GM19463 (cell line): ENCODE data around the gene TBC1D16.
"Not testable (repeated sequence)": the region's sequence is repeated elsewhere in the genome, so short reads cannot be mapped to it uniquely, and the experiment has no call there.

Experiments
- ATAC-seq: cut with Tn5 transposase; IDR thresholded peaks from one replicate; pipeline ENCODE4 v1.9.1; 2021; ENCODE audit warnings: mild to moderate bottlenecking, moderate library complexity; ENCODE audit not compliant: unreplicated experiment

TBC1D16 gene

GRCh38 chr17:79975498-79976134 is 60.1 kb downstream of the TBC1D16 start:
- ATAC-seq, result no peak

- no peak for ATAC-seq
These were observed 60.8 kb downstream of the TBC1D16 start for GRCh38 chr17:79974566-79975497.

GRCh38 chr17:79971651-79972050 is 64.0 kb downstream of the TBC1D16 start:
- ATAC-seq, result no peak

GRCh38 chr17:79970576-79971068 is 65.0 kb downstream of the TBC1D16 start:
- no peak for ATAC-seq

GRCh38 chr17:79969906-79970305 is 65.8 kb downstream of the TBC1D16 start:
- ATAC-seq, result no peak

GRCh38 chr17:79968116-79968515 is 67.6 kb downstream of the TBC1D16 start:
- ATAC-seq, result no peak

- ATAC-seq, result no peak
These were observed 69.0 kb downstream of the TBC1D16 start for GRCh38 chr17:79966681-79967080.

GRCh38 chr17:79965806-79966205 is 69.9 kb downstream of the TBC1D16 start:
- ATAC-seq, result no peak

GRCh38 chr17:79962467-79962866 is 73.2 kb downstream of the TBC1D16 start:
- not testable (repeated sequence) for ATAC-seq

GRCh38 chr17:79961567-79961966 is 74.1 kb downstream of the TBC1D16 start:
- not testable (repeated sequence) for ATAC-seq

GRCh38 chr17:79960788-79961522 is 74.7 kb downstream of the TBC1D16 start:
- no peak for ATAC-seq

- ATAC-seq, result no peak
These were observed 76.6 kb downstream of the TBC1D16 start for GRCh38 chr17:79959042-79959441.

- ATAC-seq, result no peak
These were observed 78.8 kb downstream of the TBC1D16 start for GRCh38 chr17:79956853-79957252.

GRCh38 chr17:79956441-79956735 is 79.3 kb downstream of the TBC1D16 start:
- ATAC-seq, result not testable (repeated sequence)

GRCh38 chr17:79955691-79956440 is 79.8 kb downstream of the TBC1D16 start:
- ATAC-seq, result no peak

- ATAC-seq, result no peak
These were observed 80.5 kb downstream of the TBC1D16 start for GRCh38 chr17:79955167-79955549.

- ATAC-seq, result no peak
These were observed 81.1 kb downstream of the TBC1D16 start for GRCh38 chr17:79954281-79955166.

GRCh38 chr17:79953335-79953734 is 82.3 kb downstream of the TBC1D16 start:
- ATAC-seq, result no peak

GRCh38 chr17:79952901-79953300 is 82.8 kb downstream of the TBC1D16 start:
- ATAC-seq, result no peak
